GM18520 (cell line): ENCODE data around the gene SCFD2.

Experiments
- ATAC-seq: cut with Tn5 transposase; IDR thresholded peaks from one replicate; pipeline ENCODE4 v1.9.1; 2021; ENCODE audit not compliant: unreplicated experiment

SCFD2 gene

GRCh38 chr4:52966781-52967180 is 399.1 kb downstream of the SCFD2 start:
- no peak for ATAC-seq

- ATAC-seq, result no peak
Measured at GRCh38 chr4:52966172-52966571, 399.7 kb downstream of the SCFD2 start.

- no peak for ATAC-seq
Measured at GRCh38 chr4:52964561-52965101, 401.2 kb downstream of the SCFD2 start.

GRCh38 chr4:52964011-52964410 is 401.9 kb downstream of the SCFD2 start:
- ATAC-seq, result no peak

- ATAC-seq, result no peak
Measured at GRCh38 chr4:52962721-52963120, 403.1 kb downstream of the SCFD2 start.

- no peak for ATAC-seq
Measured at GRCh38 chr4:52961666-52962412, 404.0 kb downstream of the SCFD2 start.

- no peak for ATAC-seq
Measured at GRCh38 chr4:52959541-52959940, 406.3 kb downstream of the SCFD2 start.

GRCh38 chr4:52957835-52958631 is 407.8 kb downstream of the SCFD2 start:
- no peak for ATAC-seq

GRCh38 chr4:52957220-52957686 is 408.6 kb downstream of the SCFD2 start:
- no peak for ATAC-seq

- no peak for ATAC-seq
Measured at GRCh38 chr4:52956691-52957090, 409.2 kb downstream of the SCFD2 start.

- no peak for ATAC-seq
Measured at GRCh38 chr4:52954560-52955170, 411.2 kb downstream of the SCFD2 start.

- ATAC-seq, result no peak
Measured at GRCh38 chr4:52952540-52952939, 413.3 kb downstream of the SCFD2 start.

- no peak for ATAC-seq
Measured at GRCh38 chr4:52951016-52951415, 414.8 kb downstream of the SCFD2 start.

- ATAC-seq, result no peak
Measured at GRCh38 chr4:52950226-52950625, 415.6 kb downstream of the SCFD2 start.

GRCh38 chr4:52949336-52949735 is 416.5 kb downstream of the SCFD2 start:
- ATAC-seq, result no peak

GRCh38 chr4:52948057-52948423 is 417.8 kb downstream of the SCFD2 start:
- no peak for ATAC-seq

GRCh38 chr4:52947401-52948056 is 418.3 kb downstream of the SCFD2 start:
- ATAC-seq, result no peak

- ATAC-seq, result no peak
Measured at GRCh38 chr4:52946855-52947254, 419.0 kb downstream of the SCFD2 start.

GRCh38 chr4:52945982-52946381 is 419.9 kb downstream of the SCFD2 start:
- no peak for ATAC-seq

- ATAC-seq, result no peak
Measured at GRCh38 chr4:52945326-52945898, 420.4 kb downstream of the SCFD2 start.

- ATAC-seq, result no peak
Measured at GRCh38 chr4:52943677-52944076, 422.2 kb downstream of the SCFD2 start.
